HL-60 (cell line): ENCODE results near the gene LANCL1.

Experiments
- DNase-seq, 2 experiments: peaks; one replicate each; pipeline ENCODE4 v3.0.0-alpha.2; 2010 to 2020; ENCODE audit warnings: low read depth in 1 of 2, low spot score in 1 of 2
- H3K27ac ChIP-seq: fragments of 250-450 bp; sonication (Bioruptor Pico); replicated peaks from 2 replicates; pipeline ENCODE4 v1.5.1; 2020; ENCODE audit warnings: mild to moderate bottlenecking, moderate library complexity
- H3K27me3 ChIP-seq: fragments of 250-450 bp; sonication (Bioruptor Pico); 2 replicates; pipeline ENCODE4 v1.5.1; 2021; ENCODE audit warnings: mild to moderate bottlenecking, moderate library complexity; ENCODE audit not compliant: insufficient read depth, poor library complexity, severe bottlenecking
- H3K4me3 ChIP-seq: replicated peaks from 2 replicates; pipeline ENCODE4 v1.5.1; 2011; ENCODE audit warnings: mild to moderate bottlenecking, control low read depth, low read length; ENCODE audit not compliant: insufficient read depth
- CTCF ChIP-seq: IDR thresholded peaks from one replicate; pipeline ENCODE4 v1.5.1; 2011; ENCODE audit warnings: low read length, control low read depth, inconsistent platforms; ENCODE audit not compliant: insufficient read depth
- GABPA ChIP-seq: IDR thresholded peaks from 2 replicates; pipeline ENCODE4 v1.6.1; 2012; ENCODE audit warnings: low read depth
- POLR2AphosphoS5 ChIP-seq: IDR thresholded peaks from 2 replicates; pipeline ENCODE4 v1.6.1; 2012; ENCODE audit warnings: low read depth
- SPI1 ChIP-seq: IDR thresholded peaks from 2 replicates; pipeline ENCODE4 v1.6.1; 2012; ENCODE audit warnings: low read depth, mild to moderate bottlenecking, borderline replicate concordance
- TF ChIP-seq, protein P1 (sequence below): IDR thresholded peaks from 2 replicates; pipeline ENCODE4 v1.6.1; 2012; ENCODE audit warnings: low read depth; ENCODE audit not compliant: insufficient replicate concordance

Gene LANCL1

DNA sequence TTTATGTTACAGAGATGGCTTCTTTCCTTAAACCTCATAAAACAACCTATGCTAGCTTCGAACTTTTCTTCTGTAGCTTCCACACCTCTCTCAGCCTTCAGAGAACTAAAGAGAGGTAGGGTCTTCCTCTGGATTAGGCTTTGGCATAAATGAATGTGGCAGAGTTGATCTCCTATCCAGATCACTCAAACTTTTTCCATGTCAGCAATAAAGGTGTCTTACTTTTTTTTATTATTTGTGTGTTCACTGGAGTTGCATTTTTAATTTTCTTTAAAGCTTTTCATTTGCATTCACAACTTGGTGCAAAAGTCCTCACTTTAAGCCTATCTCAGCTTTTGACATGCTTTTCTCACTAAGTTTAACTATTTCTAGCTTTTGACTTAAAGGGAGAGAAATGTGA is 66.0 kb downstream of the LANCL1 start:
- no peak overlapping the region for H3K27ac ChIP-seq
- TF ChIP-seq POLR2AphosphoS5 (no peak), SPI1 (no peak), CTCF (no peak), GABPA (no peak)
- TF ChIP-seq, protein P1, sequence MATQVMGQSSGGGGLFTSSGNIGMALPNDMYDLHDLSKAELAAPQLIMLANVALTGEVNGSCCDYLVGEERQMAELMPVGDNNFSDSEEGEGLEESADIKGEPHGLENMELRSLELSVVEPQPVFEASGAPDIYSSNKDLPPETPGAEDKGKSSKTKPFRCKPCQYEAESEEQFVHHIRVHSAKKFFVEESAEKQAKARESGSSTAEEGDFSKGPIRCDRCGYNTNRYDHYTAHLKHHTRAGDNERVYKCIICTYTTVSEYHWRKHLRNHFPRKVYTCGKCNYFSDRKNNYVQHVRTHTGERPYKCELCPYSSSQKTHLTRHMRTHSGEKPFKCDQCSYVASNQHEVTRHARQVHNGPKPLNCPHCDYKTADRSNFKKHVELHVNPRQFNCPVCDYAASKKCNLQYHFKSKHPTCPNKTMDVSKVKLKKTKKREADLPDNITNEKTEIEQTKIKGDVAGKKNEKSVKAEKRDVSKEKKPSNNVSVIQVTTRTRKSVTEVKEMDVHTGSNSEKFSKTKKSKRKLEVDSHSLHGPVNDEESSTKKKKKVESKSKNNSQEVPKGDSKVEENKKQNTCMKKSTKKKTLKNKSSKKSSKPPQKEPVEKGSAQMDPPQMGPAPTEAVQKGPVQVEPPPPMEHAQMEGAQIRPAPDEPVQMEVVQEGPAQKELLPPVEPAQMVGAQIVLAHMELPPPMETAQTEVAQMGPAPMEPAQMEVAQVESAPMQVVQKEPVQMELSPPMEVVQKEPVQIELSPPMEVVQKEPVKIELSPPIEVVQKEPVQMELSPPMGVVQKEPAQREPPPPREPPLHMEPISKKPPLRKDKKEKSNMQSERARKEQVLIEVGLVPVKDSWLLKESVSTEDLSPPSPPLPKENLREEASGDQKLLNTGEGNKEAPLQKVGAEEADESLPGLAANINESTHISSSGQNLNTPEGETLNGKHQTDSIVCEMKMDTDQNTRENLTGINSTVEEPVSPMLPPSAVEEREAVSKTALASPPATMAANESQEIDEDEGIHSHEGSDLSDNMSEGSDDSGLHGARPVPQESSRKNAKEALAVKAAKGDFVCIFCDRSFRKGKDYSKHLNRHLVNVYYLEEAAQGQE: no peak
- no peaks in the 10 kb centered on the region for H3K27me3 ChIP-seq
- no peak for DNase-seq
- no peak overlapping the region for H3K4me3 ChIP-seq

- no peak overlapping the region for H3K27ac ChIP-seq
- no peak for DNase-seq
- no peak overlapping the region for H3K4me3 ChIP-seq
- TF ChIP-seq GABPA (no peak), POLR2AphosphoS5 (no peak), SPI1 (no peak), CTCF (no peak)
- TF ChIP-seq, protein P1: no peak
- H3K27me3 ChIP-seq: no peaks in the 10 kb centered on the region
Observed at GRCh38 chr2:210399440-210400041, 77.0 kb downstream of the LANCL1 start.

- H3K27me3 ChIP-seq: peaks cover 4% of the 10 kb centered on the region
- DNase-seq: no peak
- H3K27ac ChIP-seq: no peak overlapping the region
- H3K4me3 ChIP-seq: no peak overlapping the region
- TF ChIP-seq GABPA (no peak), POLR2AphosphoS5 (no peak), CTCF (no peak), SPI1 (no peak)
- TF ChIP-seq, protein P1: no peak
Observed at GRCh38 chr2:210392469-210392881, 84.1 kb downstream of the LANCL1 start.
